Neural cell (in vitro differentiated cells): ENCODE data around the gene SPRN. TPM values are rescaled to one million over a fixed set of nuclear protein-coding genes. Genes with fewer than 3 reads are reported as not detected.

Experiments
- H2AFZ ChIP-seq: fragments of 200-600, 300-800 bp; sonication (generic), shearing (Covaris generic); 2 replicates; pipeline ENCODE4 v1.6.0; 2014; ENCODE audit warnings: low read depth, mild to moderate bottlenecking, antibody characterized with exemption, low read length, moderate library complexity
- H3F3A ChIP-seq: fragments of 200-600 bp; shearing (Covaris generic); 2 replicates; pipeline ENCODE4 v1.6.1; 2016; ENCODE audit warnings: mild to moderate bottlenecking, moderate library complexity, mixed read lengths, antibody characterized with exemption, low read length; ENCODE audit not compliant: insufficient read depth, poor library complexity, severe bottlenecking
- H3K27ac ChIP-seq: fragments of 200-600, 300-800 bp; sonication (generic), shearing (Covaris generic); 2 replicates; pipeline ENCODE4 v1.5.1; 2014; ENCODE audit warnings: mild to moderate bottlenecking, low read length, moderate library complexity
- H3K27me3 ChIP-seq: fragments of 300-800, 200-600 bp; sonication (generic), shearing (Covaris generic); 2 replicates; pipeline ENCODE4 v1.6.0; 2014; ENCODE audit warnings: mild to moderate bottlenecking, low read depth, low read length, moderate library complexity; ENCODE audit not compliant: insufficient read depth
- H3K36me3 ChIP-seq: fragments of 300-800, 200-600 bp; sonication (generic), shearing (Covaris generic); 2 replicates; pipeline ENCODE4 v1.5.1; 2014; ENCODE audit warnings: mild to moderate bottlenecking, antibody characterized with exemption, low read length, moderate library complexity; ENCODE audit not compliant: insufficient read depth
- H3K4me2 ChIP-seq: fragments of 300-800, 200-600 bp; sonication (generic), shearing (Covaris generic); 2 replicates; pipeline ENCODE4 v1.6.0; 2014; ENCODE audit warnings: mild to moderate bottlenecking, low read length
- H3K4me3 ChIP-seq: fragments of 300-800, 200-600 bp; sonication (generic), shearing (Covaris generic); 2 replicates; pipeline ENCODE4 v1.5.1; 2014; ENCODE audit warnings: mild to moderate bottlenecking, low read length, moderate library complexity
- H3K79me2 ChIP-seq: fragments of 200-600 bp; shearing (Covaris generic); replicated peaks from 2 replicates; pipeline ENCODE4 v1.6.0; 2014; ENCODE audit warnings: mild to moderate bottlenecking, low read length, moderate library complexity; ENCODE audit not compliant: insufficient read depth
- H3K9ac ChIP-seq: fragments of 300-800, 200-600 bp; sonication (generic), shearing (Covaris generic); 2 replicates; pipeline ENCODE4 v1.6.1; 2016; ENCODE audit warnings: mild to moderate bottlenecking, low read length, mixed read lengths
- H3K9me2 ChIP-seq: fragments of 200-600 bp; shearing (Covaris generic); 2 replicates; pipeline ENCODE4 v1.6.1; 2016; ENCODE audit warnings: mild to moderate bottlenecking, low read length, mixed read lengths; ENCODE audit not compliant: insufficient read depth
- H3K9me3 ChIP-seq: fragments of 200-600, 300-800 bp; sonication (generic), shearing (Covaris generic); 2 replicates; pipeline ENCODE4 v1.6.1; 2016; ENCODE audit warnings: mild to moderate bottlenecking, mixed run types, low read length, moderate library complexity, mixed read lengths
- H4K20me1 ChIP-seq: fragments of 200-600 bp; shearing (Covaris generic); 2 replicates; pipeline ENCODE4 v1.6.1; 2016; ENCODE audit warnings: mild to moderate bottlenecking, mixed run types; ENCODE audit not compliant: insufficient read depth
- CTCF ChIP-seq: fragments of 450-650 bp; IDR thresholded peaks from 2 replicates; pipeline ENCODE4 v1.5.1; 2014; ENCODE audit warnings: antibody characterized with exemption, mild to moderate bottlenecking, moderate library complexity; ENCODE audit not compliant: poor library complexity, severe bottlenecking
- EP300 ChIP-seq: fragments of 450-650 bp; conservative IDR thresholded peaks from 2 replicates; pipeline ENCODE4 v1.6.1; 2014; ENCODE audit warnings: antibody characterized with exemption, mild to moderate bottlenecking, moderate library complexity; ENCODE audit not compliant: poor library complexity, severe bottlenecking
- EZH2 ChIP-seq: fragments of 200-600, 300-800 bp; shearing (Covaris generic), sonication (generic); IDR thresholded peaks from 2 replicates; pipeline ENCODE4 v1.6.1; 2014; ENCODE audit warnings: antibody characterized with exemption, low read length, borderline replicate concordance, mild to moderate bottlenecking; ENCODE audit not compliant: insufficient read depth, poor library complexity, severe bottlenecking
- MXI1 ChIP-seq: fragments of 450-650 bp; conservative IDR thresholded peaks from 2 replicates; pipeline ENCODE4 v1.6.1; 2014; ENCODE audit warnings: antibody characterized with exemption, mild to moderate bottlenecking; ENCODE audit not compliant: poor library complexity, severe bottlenecking
- RAD21 ChIP-seq: fragments of 450-650 bp; conservative IDR thresholded peaks from 2 replicates; pipeline ENCODE4 v1.6.1; 2014; ENCODE audit warnings: antibody characterized with exemption, mild to moderate bottlenecking, moderate library complexity
- REST ChIP-seq: IDR thresholded peaks from 2 replicates; pipeline ENCODE4 v1.6.1; 2012; ENCODE audit warnings: borderline replicate concordance
- SMC3 ChIP-seq: fragments of 450-650 bp; conservative IDR thresholded peaks from 2 replicates; pipeline ENCODE4 v1.6.1; 2014; ENCODE audit warnings: antibody characterized with exemption, mild to moderate bottlenecking, moderate library complexity; ENCODE audit not compliant: poor library complexity
- TAF1 ChIP-seq: IDR thresholded peaks from 2 replicates; pipeline ENCODE4 v1.6.1; 2012; ENCODE audit warnings: low read depth
- polyA plus RNA-seq: library from polyadenylated mRNA; depleted of rRNA; stranded (reverse); fragments of >200 nt; gene quantifications from 2 replicates; pipeline ENCODE4 v1.2.3, GENCODE V29; 2014

Gene SPRN
- polyA plus RNA-seq, 1 donor from 2014 or later, result 1.1 TPM

- Histone ChIP-seq H3K79me2 (no peaks in the 10 kb centered on the region), H2AFZ (no peak overlapping the region), H3K36me3 (no peaks in the 10 kb centered on the region), H3K27ac (no peak overlapping the region), H3K9me2 (no peaks in the 10 kb centered on the region), H3F3A (no peaks in the 10 kb centered on the region), H3K9ac (no peak overlapping the region), H4K20me1 (no peaks in the 10 kb centered on the region), H3K4me2 (no peak overlapping the region), H3K9me3 (no peaks in the 10 kb centered on the region), H3K27me3 (no peaks in the 10 kb centered on the region), H3K4me3 (no peak overlapping the region)
- TF ChIP-seq MXI1, result no peak
- TF ChIP-seq REST, result no peak
- no peak for TF ChIP-seq EP300
- TF ChIP-seq CTCF, result no peak
- TF ChIP-seq TAF1, result no peak
- TF ChIP-seq RAD21, result no peak
- no peak for TF ChIP-seq SMC3
Observed at GRCh38 chr10:133421336-133422222, 2.8 kb downstream of the SPRN start.

- no peak overlapping the region for H3K4me2 ChIP-seq
- H3K79me2 ChIP-seq, result no peaks in the 10 kb centered on the region
- no peak overlapping the region for H3K4me3 ChIP-seq
- H3K27me3 ChIP-seq, result no peaks in the 10 kb centered on the region
- TF ChIP-seq RAD21 (no peak), EZH2 (no peak), CTCF (no peak)
- no peaks in the 10 kb centered on the region for H3K9me3 ChIP-seq
- no peaks in the 10 kb centered on the region for H3K36me3 ChIP-seq
- H3K9ac ChIP-seq, result no peak overlapping the region
- H4K20me1 ChIP-seq, result no peaks in the 10 kb centered on the region
- no peaks in the 10 kb centered on the region for H3F3A ChIP-seq
- no peak overlapping the region for H3K27ac ChIP-seq
- H3K9me2 ChIP-seq, result no peaks in the 10 kb centered on the region
- H2AFZ ChIP-seq, result no peak overlapping the region
Observed at GRCh38 chr10:133420579-133420978, 3.8 kb downstream of the SPRN start.
